ENCODE data around the gene EPHB2.

GRCh38 chr1:22747021-22747734 lies 36.5 kb downstream of the EPHB2 start:
- no peak for TF ChIP-seq POLR2A (IDR thresholded peaks at IDR 0.05)
- TF ChIP-seq, protein P1, sequence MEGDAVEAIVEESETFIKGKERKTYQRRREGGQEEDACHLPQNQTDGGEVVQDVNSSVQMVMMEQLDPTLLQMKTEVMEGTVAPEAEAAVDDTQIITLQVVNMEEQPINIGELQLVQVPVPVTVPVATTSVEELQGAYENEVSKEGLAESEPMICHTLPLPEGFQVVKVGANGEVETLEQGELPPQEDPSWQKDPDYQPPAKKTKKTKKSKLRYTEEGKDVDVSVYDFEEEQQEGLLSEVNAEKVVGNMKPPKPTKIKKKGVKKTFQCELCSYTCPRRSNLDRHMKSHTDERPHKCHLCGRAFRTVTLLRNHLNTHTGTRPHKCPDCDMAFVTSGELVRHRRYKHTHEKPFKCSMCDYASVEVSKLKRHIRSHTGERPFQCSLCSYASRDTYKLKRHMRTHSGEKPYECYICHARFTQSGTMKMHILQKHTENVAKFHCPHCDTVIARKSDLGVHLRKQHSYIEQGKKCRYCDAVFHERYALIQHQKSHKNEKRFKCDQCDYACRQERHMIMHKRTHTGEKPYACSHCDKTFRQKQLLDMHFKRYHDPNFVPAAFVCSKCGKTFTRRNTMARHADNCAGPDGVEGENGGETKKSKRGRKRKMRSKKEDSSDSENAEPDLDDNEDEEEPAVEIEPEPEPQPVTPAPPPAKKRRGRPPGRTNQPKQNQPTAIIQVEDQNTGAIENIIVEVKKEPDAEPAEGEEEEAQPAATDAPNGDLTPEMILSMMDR (IDR thresholded peaks at IDR 0.05): no peak

Measured in testis (tissue), 2 donors.